GM13976 (cell line): ENCODE measurements around the gene COL24A1.

Experiments
- DNase-seq: peaks from one replicate; pipeline ENCODE4 v3.0.0; 2012; ENCODE audit warnings: low spot score
- in situ Hi-C: fragments of 300-500 bp; cut with MboI; formaldehyde crosslinking; loops from one replicate; pipeline ENCODE4 v1.12.0; 2022; ENCODE audit warnings: low sequenced_read_pairs, mixed read lengths, inconsistent platforms; ENCODE audit not compliant: unreplicated experiment
- TF ChIP-seq, protein P1 (sequence below): IDR thresholded peaks from 2 replicates; pipeline ENCODE4 v1.5.1; 2012; ENCODE audit warnings: borderline replicate concordance, mild to moderate bottlenecking; ENCODE audit not compliant: insufficient read depth; ENCODE audit errors: extremely low read depth, missing control alignments, control extremely low read depth

The COL24A1 gene

DNA sequence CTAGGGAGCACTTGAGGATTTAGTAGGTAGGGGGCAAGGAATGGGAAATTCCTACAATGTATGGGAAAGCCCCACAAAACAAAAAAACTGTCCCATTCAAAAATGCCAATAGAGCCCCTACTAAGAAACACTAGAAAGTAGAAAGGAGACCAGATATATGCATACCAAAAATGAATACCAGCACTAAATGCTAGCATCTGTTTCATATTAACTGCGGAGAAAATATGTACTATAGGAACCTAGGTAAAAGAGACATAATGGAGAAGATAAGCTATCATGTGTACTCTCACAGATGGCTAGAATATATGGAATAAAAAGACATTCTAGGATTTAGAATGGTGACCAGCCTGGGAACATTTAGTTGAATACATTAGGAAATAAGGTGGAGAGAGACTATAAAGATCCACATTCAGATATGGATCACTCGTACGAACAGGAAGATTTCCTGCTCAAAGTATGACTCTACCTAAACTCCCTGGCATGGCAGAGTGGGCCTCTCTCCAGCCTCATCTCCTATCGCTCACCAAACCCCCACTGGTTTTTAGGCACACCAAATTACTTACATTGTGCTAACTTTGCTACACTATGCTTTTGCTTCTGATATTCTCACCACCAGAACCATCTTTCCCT lies 466.7 kb downstream of the COL24A1 start:
- in situ Hi-C loops, result no loop called here
- TF ChIP-seq, protein P1, sequence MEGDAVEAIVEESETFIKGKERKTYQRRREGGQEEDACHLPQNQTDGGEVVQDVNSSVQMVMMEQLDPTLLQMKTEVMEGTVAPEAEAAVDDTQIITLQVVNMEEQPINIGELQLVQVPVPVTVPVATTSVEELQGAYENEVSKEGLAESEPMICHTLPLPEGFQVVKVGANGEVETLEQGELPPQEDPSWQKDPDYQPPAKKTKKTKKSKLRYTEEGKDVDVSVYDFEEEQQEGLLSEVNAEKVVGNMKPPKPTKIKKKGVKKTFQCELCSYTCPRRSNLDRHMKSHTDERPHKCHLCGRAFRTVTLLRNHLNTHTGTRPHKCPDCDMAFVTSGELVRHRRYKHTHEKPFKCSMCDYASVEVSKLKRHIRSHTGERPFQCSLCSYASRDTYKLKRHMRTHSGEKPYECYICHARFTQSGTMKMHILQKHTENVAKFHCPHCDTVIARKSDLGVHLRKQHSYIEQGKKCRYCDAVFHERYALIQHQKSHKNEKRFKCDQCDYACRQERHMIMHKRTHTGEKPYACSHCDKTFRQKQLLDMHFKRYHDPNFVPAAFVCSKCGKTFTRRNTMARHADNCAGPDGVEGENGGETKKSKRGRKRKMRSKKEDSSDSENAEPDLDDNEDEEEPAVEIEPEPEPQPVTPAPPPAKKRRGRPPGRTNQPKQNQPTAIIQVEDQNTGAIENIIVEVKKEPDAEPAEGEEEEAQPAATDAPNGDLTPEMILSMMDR, result no peak
- DNase-seq, result no peak

DNA sequence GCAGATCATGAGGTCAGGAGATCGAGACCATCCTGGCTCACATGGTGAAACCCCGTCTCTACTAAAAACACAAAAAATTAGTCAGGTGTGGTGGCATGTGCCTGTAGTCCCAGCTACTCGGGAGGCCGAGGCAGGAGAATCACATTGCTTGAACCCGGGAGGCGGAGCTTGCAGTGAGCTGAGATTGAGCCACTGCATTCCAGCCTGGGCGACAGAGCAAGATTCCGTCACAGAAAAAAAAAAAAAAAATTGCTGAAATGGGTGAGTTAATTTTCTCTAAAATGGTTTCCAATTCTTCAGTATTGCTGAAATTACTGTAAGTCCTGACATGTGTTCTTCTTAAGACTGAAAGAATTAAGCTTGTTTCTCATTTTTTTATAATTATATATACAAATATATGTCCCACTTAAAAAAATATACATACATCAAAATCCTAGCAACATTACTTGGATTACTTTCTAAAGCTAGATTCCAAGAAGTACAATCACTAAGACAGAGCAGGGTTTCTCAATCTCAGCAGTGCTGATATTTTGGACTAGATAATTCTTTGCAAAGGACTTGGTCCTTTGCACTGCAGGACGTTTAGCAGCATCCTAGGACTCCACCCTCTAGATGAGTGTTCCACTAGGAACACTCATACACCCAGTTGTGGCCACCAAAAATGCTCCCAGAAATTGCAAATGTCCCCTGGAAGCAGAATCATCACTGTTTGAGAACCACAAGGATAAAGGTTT lies 473.1 kb downstream of the COL24A1 start:
- in situ Hi-C loops, result no loop called here
- TF ChIP-seq, protein P1, result no peak
- DNase-seq, result no peak

DNA sequence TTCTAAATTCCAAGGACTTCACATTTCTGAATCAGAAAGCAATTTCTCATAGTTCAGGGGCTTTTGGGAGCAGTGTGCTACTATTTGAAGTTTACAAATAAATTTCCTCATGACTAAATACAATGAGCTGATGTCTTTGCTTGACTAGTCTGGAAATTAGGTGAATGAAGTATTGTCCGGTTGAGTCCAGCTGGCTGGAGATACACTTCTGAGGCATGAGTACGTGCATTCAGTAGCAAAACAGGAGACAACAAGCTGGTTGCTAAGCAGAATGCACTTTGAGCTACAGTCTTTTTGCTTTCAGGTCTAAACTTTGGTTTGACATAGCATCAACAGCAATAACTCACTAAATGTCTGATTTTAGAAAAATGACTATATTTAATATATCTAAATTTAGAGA lies 475.5 kb downstream of the COL24A1 start:
- no peak for DNase-seq
- in situ Hi-C loops, result no loop called here
- TF ChIP-seq, protein P1, result no peak
